DND-41 (cell line): ENCODE results near the gene SNTA1.
"Not testable (repeated sequence)": the region's sequence is repeated elsewhere in the genome, so short reads cannot be mapped to it uniquely, and the experiment has no call there.

Experiments used
- ATAC-seq: fragments of 200-7000 bp; cut with Tn5 transposase; 3 replicates; pipeline ENCODE4 v1.9.1; 2021; ENCODE audit warnings: low read depth; ENCODE audit not compliant: insufficient read depth
- DNase-seq: peaks from one replicate; pipeline ENCODE4 v3.0.0-alpha.2; 2020
- H2AFZ ChIP-seq: 2 replicates; pipeline ENCODE4 v1.6.0; 2012; ENCODE audit warnings: low read depth, low read length
- H3K27ac ChIP-seq: 2 replicates; pipeline ENCODE4 v1.5.1; 2012; ENCODE audit warnings: low read length, inconsistent platforms
- H3K27me3 ChIP-seq: fragments of 200-600 bp; sonication (generic); 2 replicates; pipeline ENCODE4 v1.6.0; 2012; ENCODE audit warnings: low read length, mild to moderate bottlenecking, inconsistent platforms; ENCODE audit not compliant: insufficient read depth, poor library complexity
- H3K36me3 ChIP-seq: 2 replicates; pipeline ENCODE4 v1.5.1; 2012; ENCODE audit warnings: low read length, inconsistent platforms; ENCODE audit not compliant: insufficient read depth
- H3K4me1 ChIP-seq: 2 replicates; pipeline ENCODE4 v1.5.1; 2012; ENCODE audit warnings: mild to moderate bottlenecking, low read length; ENCODE audit not compliant: insufficient read depth
- H3K4me2 ChIP-seq: 2 replicates; pipeline ENCODE4 v1.6.0; 2012; ENCODE audit warnings: mild to moderate bottlenecking, moderate library complexity, low read length, inconsistent platforms; ENCODE audit not compliant: insufficient read depth
- H3K4me3 ChIP-seq, 2 experiments: fragments of 200-600 bp in 1 of 2; shearing (Covaris generic) in 1 of 2; 2 replicates each; pipeline ENCODE4 v1.5.1; 2012 to 2016; ENCODE audit warnings: inconsistent platforms in 2 of 2, low read length in 2 of 2, mild to moderate bottlenecking in 2 of 2, low read depth in 1 of 2, moderate library complexity in 1 of 2
- H3K79me2 ChIP-seq: 2 replicates; pipeline ENCODE4 v1.6.0; 2012; ENCODE audit warnings: low read length, inconsistent platforms; ENCODE audit not compliant: insufficient read depth
- H3K9ac ChIP-seq: 2 replicates; pipeline ENCODE4 v1.6.0; 2012; ENCODE audit warnings: low read depth, mild to moderate bottlenecking, inconsistent platforms, low read length, moderate library complexity
- H3K9me3 ChIP-seq: 2 replicates; pipeline ENCODE4 v1.5.1; 2012; ENCODE audit warnings: low read length, moderate library complexity, mild to moderate bottlenecking, inconsistent platforms; ENCODE audit not compliant: insufficient read depth, severe bottlenecking
- H4K20me1 ChIP-seq: 2 replicates; pipeline ENCODE4 v1.6.0; 2012; ENCODE audit warnings: low read length; ENCODE audit not compliant: insufficient read depth
- EZH2 ChIP-seq: IDR thresholded peaks from 3 replicates; pipeline ENCODE4 v1.6.1; 2012; ENCODE audit warnings: borderline replicate concordance, low read depth, mild to moderate bottlenecking, moderate library complexity, low read length, inconsistent platforms; ENCODE audit not compliant: severe bottlenecking
- TF ChIP-seq, protein P1 (sequence below): IDR thresholded peaks from 2 replicates; pipeline ENCODE4 v1.5.1; 2012; ENCODE audit warnings: borderline replicate concordance, low read length, moderate library complexity, mild to moderate bottlenecking; ENCODE audit not compliant: poor library complexity, severe bottlenecking; ENCODE audit errors: extremely low read depth

Gene SNTA1

GRCh38 chr20:33456916-33457642 lies 13.5 kb upstream of the SNTA1 start:
- ATAC-seq, result peak; percentile 97
- not testable (repeated sequence) for H3K27ac ChIP-seq, H3K4me3 ChIP-seq, H3K9me3 ChIP-seq, H4K20me1 ChIP-seq, H3K27me3 ChIP-seq, H3K4me2 ChIP-seq, H3K79me2 ChIP-seq, H3K4me1 ChIP-seq, H3K9ac ChIP-seq, H3K36me3 ChIP-seq
- TF ChIP-seq, protein P1, sequence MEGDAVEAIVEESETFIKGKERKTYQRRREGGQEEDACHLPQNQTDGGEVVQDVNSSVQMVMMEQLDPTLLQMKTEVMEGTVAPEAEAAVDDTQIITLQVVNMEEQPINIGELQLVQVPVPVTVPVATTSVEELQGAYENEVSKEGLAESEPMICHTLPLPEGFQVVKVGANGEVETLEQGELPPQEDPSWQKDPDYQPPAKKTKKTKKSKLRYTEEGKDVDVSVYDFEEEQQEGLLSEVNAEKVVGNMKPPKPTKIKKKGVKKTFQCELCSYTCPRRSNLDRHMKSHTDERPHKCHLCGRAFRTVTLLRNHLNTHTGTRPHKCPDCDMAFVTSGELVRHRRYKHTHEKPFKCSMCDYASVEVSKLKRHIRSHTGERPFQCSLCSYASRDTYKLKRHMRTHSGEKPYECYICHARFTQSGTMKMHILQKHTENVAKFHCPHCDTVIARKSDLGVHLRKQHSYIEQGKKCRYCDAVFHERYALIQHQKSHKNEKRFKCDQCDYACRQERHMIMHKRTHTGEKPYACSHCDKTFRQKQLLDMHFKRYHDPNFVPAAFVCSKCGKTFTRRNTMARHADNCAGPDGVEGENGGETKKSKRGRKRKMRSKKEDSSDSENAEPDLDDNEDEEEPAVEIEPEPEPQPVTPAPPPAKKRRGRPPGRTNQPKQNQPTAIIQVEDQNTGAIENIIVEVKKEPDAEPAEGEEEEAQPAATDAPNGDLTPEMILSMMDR, result peak; percentile 100
- peak; percentile 79 for DNase-seq
- H2AFZ ChIP-seq, result peak overlapping the region; percentile 65

DNA sequence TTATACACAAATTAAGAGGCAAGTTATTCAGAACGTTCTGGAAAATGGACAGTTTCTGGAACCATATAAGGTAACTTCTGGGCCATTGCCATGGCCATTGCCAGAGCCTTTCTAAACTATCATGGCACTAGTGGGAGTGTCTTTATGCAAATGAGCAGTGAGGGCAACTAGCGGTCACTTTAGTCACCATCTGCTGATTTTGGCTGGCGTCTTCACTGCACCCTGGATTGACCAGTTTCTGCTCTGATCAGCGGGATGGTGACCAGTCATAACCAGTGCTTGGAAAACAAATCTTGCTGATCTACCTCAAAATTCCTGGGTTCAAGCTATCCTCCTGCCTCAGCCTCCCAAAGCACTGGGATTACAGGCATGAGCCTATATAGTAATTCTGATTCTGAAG lies 7.3 kb upstream of the SNTA1 start:
- H3K27me3 ChIP-seq, result no peaks in the 10 kb centered on the region
- TF ChIP-seq, protein P1, result no peak
- TF ChIP-seq EZH2, result no peak
- H3K9ac ChIP-seq, result no peak overlapping the region
- no peak overlapping the region for H3K4me3 ChIP-seq
- no peak for ATAC-seq
- H2AFZ ChIP-seq, result no peak overlapping the region
- no peaks in the 10 kb centered on the region for H3K79me2 ChIP-seq
- no peaks in the 10 kb centered on the region for H4K20me1 ChIP-seq
- H3K27ac ChIP-seq, result no peak overlapping the region
- no peaks in the 10 kb centered on the region for H3K9me3 ChIP-seq
- DNase-seq, result no peak
- no peaks in the 10 kb centered on the region for H3K36me3 ChIP-seq
- H3K4me2 ChIP-seq, result no peak overlapping the region
- H3K4me1 ChIP-seq, result no peaks in the 10 kb centered on the region

GRCh38 chr20:33445881-33446625 lies 2.5 kb upstream of the SNTA1 start:
- no peak for TF ChIP-seq EZH2
- TF ChIP-seq, protein P1, result no peak
- no peaks in the 10 kb centered on the region for H4K20me1 ChIP-seq
- peaks cover 10% of the 10 kb centered on the region for H3K27me3 ChIP-seq
- ATAC-seq (no peak), DNase-seq (no peak)
- no peak overlapping the region for H2AFZ ChIP-seq
- no peaks in the 10 kb centered on the region for H3K79me2 ChIP-seq
- no peaks in the 10 kb centered on the region for H3K9me3 ChIP-seq
- no peak overlapping the region for H3K4me2 ChIP-seq
- no peak overlapping the region for H3K9ac ChIP-seq
- no peak overlapping the region for H3K27ac ChIP-seq
- no peaks in the 10 kb centered on the region for H3K36me3 ChIP-seq
- peaks cover 25% of the 10 kb centered on the region for H3K4me1 ChIP-seq
- H3K4me3 ChIP-seq, result no peak overlapping the region
